ENCODE measurements around the gene CNST.

DNA sequence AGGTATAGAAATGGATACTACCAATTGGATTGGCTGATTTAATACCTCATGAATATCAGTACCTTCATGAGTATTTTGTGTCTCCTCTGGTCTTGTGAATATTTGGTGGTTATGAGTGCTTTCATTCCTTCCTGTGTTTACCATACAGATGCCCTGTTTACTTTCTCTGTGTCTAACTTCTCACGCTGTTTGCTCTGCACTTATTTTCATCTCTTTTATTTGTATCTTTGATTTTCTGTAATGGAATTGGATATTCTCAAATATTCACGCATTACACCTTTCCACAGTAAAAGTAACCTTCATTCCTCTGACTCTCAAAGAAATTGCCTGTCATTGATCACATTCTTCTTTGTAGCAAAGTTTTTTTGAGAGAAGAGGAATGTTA lies 16.8 kb downstream of the CNST start:
- no peak for TF ChIP-seq GATA2 (IDR thresholded peaks at IDR 0.05; ENCODE audit: low read depth, low read length)
- no peak for TF ChIP-seq GATA3 (IDR thresholded peaks at IDR 0.05; ENCODE audit: low read depth, low read length)
